CD14-positive monocyte (primary cell): ENCODE measurements around the gene TXLNG. TPM values are rescaled to one million over a fixed set of nuclear protein-coding genes. Genes with fewer than 3 reads are reported as not detected.
A peak's percentile ranks its signal among the peaks of the same experiment; 100 is the strongest.

Source experiments
- DNase-seq, 3 donors: peaks; one replicate each; pipeline ENCODE4 v3.0.0-alpha.2; 2011 to 2022
- H2AFZ ChIP-seq: 2 replicates; pipeline ENCODE4 v1.6.0; 2012; ENCODE audit warnings: mild to moderate bottlenecking, low read depth, low read length, inconsistent platforms; ENCODE audit not compliant: insufficient read depth, poor library complexity, severe bottlenecking
- H3K27ac ChIP-seq, 2 donors: 1 replicate in 1 of 2; 2 replicates in 1 of 2; pipeline ENCODE4 v1.5.1; 2012 to 2013; ENCODE audit warnings: low read length in 2 of 2, control low read depth in 1 of 2, inconsistent platforms in 1 of 2, low read depth in 1 of 2, mild to moderate bottlenecking in 1 of 2
- H3K27me3 ChIP-seq, 2 donors: one replicate each; pipeline versions ENCODE4 v1.6.0 to v1.6.1; 2011 to 2013; ENCODE audit warnings: low read length in 2 of 2; ENCODE audit not compliant: control insufficient read depth in 2 of 2, insufficient read depth in 2 of 2
- H3K36me3 ChIP-seq, 2 donors: replicated peaks in 1 of 2; 1 replicate in 1 of 2; 2 replicates in 1 of 2; pipeline versions ENCODE4 v1.5.1 to v1.6.1; 2012 to 2013; ENCODE audit warnings: low read length in 2 of 2, control low read depth in 1 of 2, inconsistent platforms in 1 of 2, mild to moderate bottlenecking in 1 of 2; ENCODE audit not compliant: insufficient read depth in 2 of 2, control insufficient read depth in 1 of 2
- H3K4me1 ChIP-seq, 2 donors: 1 replicate in 1 of 2; 2 replicates in 1 of 2; pipeline versions ENCODE4 v1.5.1 to v1.6.1; 2012 to 2013; ENCODE audit warnings: low read length in 2 of 2, control low read depth in 1 of 2, inconsistent platforms in 1 of 2, mild to moderate bottlenecking in 1 of 2, moderate library complexity in 1 of 2; ENCODE audit not compliant: insufficient read depth in 2 of 2, control insufficient read depth in 1 of 2
- H3K4me2 ChIP-seq: replicated peaks from 2 replicates; pipeline ENCODE3; 2012; ENCODE audit warnings: low read length, moderate library complexity, mild to moderate bottlenecking; ENCODE audit not compliant: poor library complexity, severe bottlenecking; ENCODE audit errors: extremely low read depth
- H3K4me3 ChIP-seq, 3 experiments: fragments of 200-600 bp in 1 of 3; sonication (generic) in 1 of 3; replicated peaks in 1 of 3; 1 replicate in 2 of 3; 2 replicates in 1 of 3; pipeline ENCODE4 v1.5.1; 2011 to 2013; ENCODE audit warnings: low read length in 3 of 3, mild to moderate bottlenecking in 3 of 3, control low read depth in 2 of 3, low read depth in 2 of 3, inconsistent platforms in 1 of 3, moderate library complexity in 1 of 3
- H3K79me2 ChIP-seq: 2 replicates; pipeline ENCODE4 v1.6.0; 2012; ENCODE audit warnings: mild to moderate bottlenecking, control low read depth, inconsistent platforms, low read length, moderate library complexity; ENCODE audit not compliant: insufficient read depth
- H3K9ac ChIP-seq: 2 replicates; pipeline ENCODE4 v1.6.0; 2017; ENCODE audit warnings: low read length, mild to moderate bottlenecking; ENCODE audit not compliant: insufficient read depth, poor library complexity, severe bottlenecking
- H3K9me3 ChIP-seq, 2 donors: replicated peaks in 1 of 2; 1 replicate in 1 of 2; 2 replicates in 1 of 2; pipeline versions ENCODE4 v1.5.1 to v1.6.1; 2012 to 2013; ENCODE audit warnings: low read length in 2 of 2, control low read depth in 1 of 2; ENCODE audit not compliant: control insufficient read depth in 1 of 2, insufficient read depth in 1 of 2
- H4K20me1 ChIP-seq: 2 replicates; pipeline ENCODE4 v1.6.0; 2012; ENCODE audit warnings: mild to moderate bottlenecking, low read length, control low read depth, moderate library complexity; ENCODE audit not compliant: insufficient read depth
- H3K27ac Mint-ChIP-seq, 7 donors: one replicate each; pipeline ENCODE4 v1.8.0; 2020; ENCODE audit warnings: mild to moderate bottlenecking in 7 of 7, mixed read lengths in 7 of 7, moderate library complexity in 6 of 7, inconsistent platforms in 2 of 7
- H3K27me3 Mint-ChIP-seq, 3 donors: one replicate each; pipeline ENCODE4 v1.8.0; 2021 to 2022; ENCODE audit warnings: low read depth in 3 of 3, mild to moderate bottlenecking in 3 of 3, mixed read lengths in 3 of 3, moderate library complexity in 3 of 3, inconsistent platforms in 1 of 3
- H3K36me3 Mint-ChIP-seq, 2 donors: one replicate each; pipeline ENCODE4 v1.8.0; 2020; ENCODE audit warnings: mixed read lengths in 2 of 2, inconsistent platforms in 1 of 2, mild to moderate bottlenecking in 1 of 2
- H3K4me1 Mint-ChIP-seq: one replicate; pipeline ENCODE4 v1.8.0; 2020; ENCODE audit warnings: mild to moderate bottlenecking, mixed read lengths
- H3K4me3 Mint-ChIP-seq, 2 donors: one replicate each; pipeline ENCODE4 v1.8.0; 2020; ENCODE audit warnings: mild to moderate bottlenecking in 2 of 2, mixed read lengths in 2 of 2, moderate library complexity in 1 of 2
- H3K9me3 Mint-ChIP-seq, 7 donors: one replicate each; pipeline ENCODE4 v1.8.0; 2020 to 2022; ENCODE audit warnings: mixed read lengths in 7 of 7, mild to moderate bottlenecking in 6 of 7, moderate library complexity in 6 of 7, inconsistent platforms in 2 of 7
- CTCF ChIP-seq: fragments of 200-600 bp; IDR thresholded peaks from one replicate; pipeline ENCODE4 v1.8.0; 2022; ENCODE audit warnings: antibody characterized with exemption, mild to moderate bottlenecking
- WGBS: methylation state at CpG from one replicate; pipeline ENCODE4 v1.1.5; 2013; ENCODE audit warnings: missing lambda C conversion rate; ENCODE audit not compliant: insufficient coverage; 5-methylcytosine and 5-hydroxymethylcytosine counted together
- intact Hi-C, 2 donors: fragments of 100-400 bp; cut with micrococcal nuclease; formaldehyde crosslinking; loops; one replicate each; pipeline versions ENCODE4 v1.15.0 to v1.15.1; 2023
- polyA plus RNA-seq, 3 donors: library from polyadenylated mRNA; depleted of rRNA in 1 of 3; unstranded in 2 of 3; stranded (reverse) in 1 of 3; fragments of 300-500 nt in 2 of 3; fragments of >200 nt in 1 of 3; fragmentation: Illumina TruSeq in 2 of 3; gene quantifications; 1 replicate in 2 of 3; 2 replicates in 1 of 3; pipeline ENCODE4 v1.2.3, GENCODE V29; 2012 to 2021

Gene TXLNG
- polyA plus RNA-seq, 3 donors: 3.7 to 5.4 (median 4.1) TPM

GRCh38 chrX:16827225-16827624, 41.0 kb downstream of the TXLNG start:
- 80% methylated on average over 1 of the region's 2 CpGs for WGBS
- Histone ChIP-seq H2AFZ (no peak overlapping the region), H3K4me1 (peaks cover 0 to 7% of the 10 kb centered on the region in 2 donors), H3K9me3 (no peaks in the 10 kb centered on the region), H3K4me2 (no peak overlapping the region), H3K36me3 (peaks cover 21 to 39% of the 10 kb centered on the region in 2 donors), H4K20me1 (no peaks in the 10 kb centered on the region), H3K4me3 (no peak overlapping the region), H3K27ac (no peak overlapping the region), H3K27me3 (peaks cover 0 to 2% of the 10 kb centered on the region in 2 donors), H3K9ac (no peak overlapping the region), H3K79me2 (no peaks in the 10 kb centered on the region)
- H3K27ac Mint-ChIP-seq: peak overlapping the region in 2 of 7 donors; percentile 7 to 52
- H3K36me3 Mint-ChIP-seq: peaks cover 32 to 55% of the 10 kb centered on the region in 2 donors
- no peak for DNase-seq
- no peak for TF ChIP-seq CTCF
- H3K9me3 Mint-ChIP-seq: peaks cover 0 to under 1% (median 0%) of the 10 kb centered on the region in 7 donors
- peaks cover 0 to 24% (median 1%) of the 10 kb centered on the region in 3 donors for H3K27me3 Mint-ChIP-seq
- H3K4me1 Mint-ChIP-seq: peaks cover 11% of the 10 kb centered on the region
- intact Hi-C loops: loop anchor here (2.0 to 10.0 kb wide), 2 partner anchors 218 to 220 kb away; no protein-coding TSS in a partner anchor
- H3K4me3 Mint-ChIP-seq: no peak overlapping the region

GRCh38 chrX:16828124-16828908, 42.0 kb downstream of the TXLNG start:
- TF ChIP-seq CTCF: no peak
- peaks cover 0 to 8% of the 10 kb centered on the region in 2 donors for H3K27me3 ChIP-seq
- Mint-ChIP-seq H3K27ac (peak overlapping the region in 2 of 7 donors; percentile 54 to 75), H3K27me3 (peaks cover 0 to 22% (median 0%) of the 10 kb centered on the region in 3 donors), H3K36me3 (peaks cover 30 to 56% of the 10 kb centered on the region in 2 donors), H3K9me3 (no peaks in the 10 kb centered on the region), H3K4me1 (peaks cover 11% of the 10 kb centered on the region), H3K4me3 (no peak overlapping the region)
- H3K4me2 ChIP-seq: no peak overlapping the region
- no peak overlapping the region for H3K9ac ChIP-seq
- DNase-seq: no peak
- H3K4me1 ChIP-seq: peaks cover 0 to 7% of the 10 kb centered on the region in 2 donors
- H3K36me3 ChIP-seq: peaks cover 25 to 42% of the 10 kb centered on the region in 2 donors
- no peak overlapping the region for H3K27ac ChIP-seq
- no peaks in the 10 kb centered on the region for H3K9me3 ChIP-seq
- no peak overlapping the region for H2AFZ ChIP-seq
- no peaks in the 10 kb centered on the region for H4K20me1 ChIP-seq
- no peaks in the 10 kb centered on the region for H3K79me2 ChIP-seq
- no peak overlapping the region for H3K4me3 ChIP-seq
- intact Hi-C loops: loop anchor here in 1 of 2 donors (10.0 kb wide), 1 partner anchor 216 kb away; no protein-coding TSS in a partner anchor
- WGBS: no CpG with 5 or more reads among the region's 6 CpGs
